GM12873 (cell line): ENCODE measurements around the gene IL32.

ENCODE experiments used
- TF ChIP-seq, protein P1 (sequence below): IDR thresholded peaks from 2 replicates; pipeline ENCODE4 v1.5.1; 2012; ENCODE audit warnings: low read depth, mild to moderate bottlenecking, moderate library complexity, low read length, control low read depth; ENCODE audit not compliant: insufficient read depth; ENCODE audit errors: missing control alignments

The IL32 gene

DNA sequence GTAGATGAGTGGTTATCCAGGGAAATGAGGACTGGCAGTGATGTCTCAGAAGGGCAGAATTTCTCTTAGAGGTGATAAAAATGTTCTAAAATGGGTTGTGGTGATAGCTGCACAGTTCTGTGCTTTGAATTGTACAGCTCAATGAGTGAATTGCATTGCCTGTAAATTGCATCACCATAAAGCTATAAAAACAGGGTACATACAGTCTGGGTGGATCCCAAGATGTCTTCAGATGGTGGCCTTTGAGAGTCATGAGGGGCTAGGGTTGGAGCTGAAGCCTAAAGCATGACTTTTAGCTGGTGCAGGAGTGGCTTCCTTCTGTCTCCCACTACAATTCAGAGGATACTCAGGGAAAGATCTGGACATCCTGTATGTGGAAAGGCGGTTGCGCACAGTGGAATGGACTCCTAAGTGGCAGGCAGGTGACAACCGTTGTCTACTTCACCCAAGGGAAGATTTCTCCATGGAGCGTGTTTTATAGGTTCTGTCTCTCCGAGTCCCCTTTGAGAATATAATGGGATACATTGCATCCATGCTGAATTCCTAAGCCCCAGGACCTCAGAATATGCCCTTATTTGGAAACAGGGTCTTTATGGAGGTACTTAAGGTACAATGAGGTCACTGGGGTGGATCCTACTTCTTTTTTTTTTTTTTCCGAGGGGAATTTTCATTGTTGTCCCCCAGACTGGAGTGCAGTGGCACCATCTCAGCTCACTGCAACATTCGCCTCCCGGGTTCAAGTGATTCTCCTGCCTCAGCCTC is 1.6 kb upstream of the IL32 start:
- TF ChIP-seq, protein P1, sequence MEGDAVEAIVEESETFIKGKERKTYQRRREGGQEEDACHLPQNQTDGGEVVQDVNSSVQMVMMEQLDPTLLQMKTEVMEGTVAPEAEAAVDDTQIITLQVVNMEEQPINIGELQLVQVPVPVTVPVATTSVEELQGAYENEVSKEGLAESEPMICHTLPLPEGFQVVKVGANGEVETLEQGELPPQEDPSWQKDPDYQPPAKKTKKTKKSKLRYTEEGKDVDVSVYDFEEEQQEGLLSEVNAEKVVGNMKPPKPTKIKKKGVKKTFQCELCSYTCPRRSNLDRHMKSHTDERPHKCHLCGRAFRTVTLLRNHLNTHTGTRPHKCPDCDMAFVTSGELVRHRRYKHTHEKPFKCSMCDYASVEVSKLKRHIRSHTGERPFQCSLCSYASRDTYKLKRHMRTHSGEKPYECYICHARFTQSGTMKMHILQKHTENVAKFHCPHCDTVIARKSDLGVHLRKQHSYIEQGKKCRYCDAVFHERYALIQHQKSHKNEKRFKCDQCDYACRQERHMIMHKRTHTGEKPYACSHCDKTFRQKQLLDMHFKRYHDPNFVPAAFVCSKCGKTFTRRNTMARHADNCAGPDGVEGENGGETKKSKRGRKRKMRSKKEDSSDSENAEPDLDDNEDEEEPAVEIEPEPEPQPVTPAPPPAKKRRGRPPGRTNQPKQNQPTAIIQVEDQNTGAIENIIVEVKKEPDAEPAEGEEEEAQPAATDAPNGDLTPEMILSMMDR, result no peak

DNA sequence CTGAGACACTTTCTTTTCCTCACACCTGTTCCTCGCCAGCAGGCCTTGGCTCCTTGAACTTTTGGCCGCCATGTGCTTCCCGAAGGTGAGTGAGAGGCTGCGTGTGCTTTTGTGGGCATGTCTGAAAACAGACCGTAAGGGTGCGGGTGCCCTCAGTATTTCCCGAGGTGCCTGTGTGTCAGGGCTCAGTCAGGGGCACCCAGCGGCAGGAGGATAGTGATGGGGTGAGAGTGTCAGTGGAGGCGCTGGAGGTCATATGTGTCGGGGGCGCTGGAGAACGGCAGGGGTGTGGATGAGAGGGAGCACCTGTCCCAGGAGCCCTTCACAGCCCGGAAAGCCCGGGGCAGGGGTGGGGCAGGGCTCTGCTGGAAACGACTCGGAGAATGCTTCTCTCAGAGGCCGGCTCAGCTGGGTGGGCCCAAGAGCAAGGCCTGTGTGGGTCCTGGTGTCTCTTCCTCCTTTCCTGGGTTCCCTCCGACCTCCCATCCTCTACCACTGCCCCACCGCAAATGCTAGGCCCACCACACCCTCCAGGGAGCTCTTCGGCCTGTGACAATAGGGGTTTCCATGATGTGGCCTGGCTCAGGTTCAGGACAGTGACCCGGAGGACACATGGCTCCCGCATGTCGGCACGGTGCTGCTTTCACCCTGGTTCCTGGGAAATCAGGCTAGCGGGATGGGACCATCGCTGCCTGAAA is 451 bp downstream of the IL32 start:
- TF ChIP-seq, protein P1, result no peak

DNA sequence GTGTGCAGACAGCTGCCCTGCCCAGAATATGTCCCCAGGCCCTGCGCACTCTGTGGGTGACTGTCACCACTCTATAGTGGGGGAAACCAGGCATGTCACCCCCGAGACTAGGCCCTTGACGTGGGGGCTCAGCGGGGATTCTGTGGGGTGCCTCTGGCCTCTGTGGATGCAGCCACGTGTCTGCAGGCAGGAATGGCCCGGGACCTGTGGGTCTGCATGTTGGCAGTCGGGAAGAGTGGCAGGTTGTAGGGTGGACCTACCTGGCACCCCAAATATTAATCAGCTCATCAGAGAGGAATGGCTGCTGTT is 954 bp downstream of the IL32 start:
- TF ChIP-seq, protein P1, result no peak

GRCh38 chr16:3068487-3068886 is 3.0 kb downstream of the IL32 start:
- TF ChIP-seq, protein P1, result no peak

- TF ChIP-seq, protein P1, result no peak
Measured at GRCh38 chr16:3070608-3071111, 5.2 kb downstream of the IL32 start.

DNA sequence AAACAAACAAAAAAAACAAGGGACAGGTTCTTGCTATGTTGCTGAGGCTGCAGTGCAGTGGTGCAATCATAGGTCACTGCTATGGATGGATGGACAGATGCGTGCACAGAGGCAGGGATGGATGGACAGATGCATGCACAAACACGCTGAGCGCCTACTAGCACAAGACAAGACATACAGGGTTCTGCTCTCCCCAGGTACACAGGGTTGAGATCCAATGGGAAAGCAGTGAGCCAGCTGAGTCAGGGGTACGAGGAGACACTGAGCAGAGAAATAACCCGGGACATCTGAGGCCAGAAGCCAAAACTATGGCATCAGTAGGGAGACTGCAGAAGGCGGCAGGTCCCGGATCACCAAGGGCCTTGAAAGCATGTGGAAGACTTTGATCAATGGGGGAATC is 6.2 kb downstream of the IL32 start:
- TF ChIP-seq, protein P1, result no peak

DNA sequence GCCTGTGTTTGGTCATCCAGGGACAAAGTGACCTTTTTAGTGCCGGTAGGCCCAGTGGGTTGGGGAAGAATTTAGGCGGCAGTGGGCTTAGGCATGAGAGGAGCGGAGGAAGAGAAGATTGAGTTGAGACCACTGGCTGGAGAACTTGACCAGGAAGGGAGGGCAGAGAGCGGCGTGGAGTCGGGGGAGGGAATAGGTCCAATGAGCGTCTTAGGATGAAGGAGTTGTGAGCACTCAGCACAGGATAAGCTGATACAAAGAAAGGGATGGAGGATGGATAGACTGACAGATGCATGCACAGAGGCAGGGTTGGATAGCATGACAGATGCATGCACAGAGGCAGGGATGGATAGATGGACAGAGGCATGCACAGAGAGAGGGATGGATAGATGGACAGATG is 8.0 kb downstream of the IL32 start:
- TF ChIP-seq, protein P1, result no peak
